ENCODE results near the gene LPCAT4.

DNA sequence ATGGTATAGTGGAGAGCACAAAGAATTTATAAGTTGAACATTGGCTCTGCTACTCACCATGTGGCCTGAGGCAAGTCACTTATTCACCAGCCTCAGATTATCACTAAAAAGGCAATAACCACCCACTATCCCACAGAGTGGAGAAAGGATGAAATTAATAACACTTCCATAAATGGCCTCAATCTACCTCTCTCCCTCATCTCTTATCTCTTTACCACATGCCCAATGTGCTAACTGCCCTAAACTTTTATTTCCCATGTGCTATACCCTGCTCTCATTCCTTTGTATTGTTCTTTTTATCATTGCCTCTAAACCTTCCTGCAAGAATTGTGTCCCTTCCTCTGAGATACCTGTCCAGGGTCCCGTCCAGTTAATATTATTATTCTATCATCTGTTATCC is 55.4 kb downstream of the LPCAT4 start:
- TF ChIP-seq, protein P1, sequence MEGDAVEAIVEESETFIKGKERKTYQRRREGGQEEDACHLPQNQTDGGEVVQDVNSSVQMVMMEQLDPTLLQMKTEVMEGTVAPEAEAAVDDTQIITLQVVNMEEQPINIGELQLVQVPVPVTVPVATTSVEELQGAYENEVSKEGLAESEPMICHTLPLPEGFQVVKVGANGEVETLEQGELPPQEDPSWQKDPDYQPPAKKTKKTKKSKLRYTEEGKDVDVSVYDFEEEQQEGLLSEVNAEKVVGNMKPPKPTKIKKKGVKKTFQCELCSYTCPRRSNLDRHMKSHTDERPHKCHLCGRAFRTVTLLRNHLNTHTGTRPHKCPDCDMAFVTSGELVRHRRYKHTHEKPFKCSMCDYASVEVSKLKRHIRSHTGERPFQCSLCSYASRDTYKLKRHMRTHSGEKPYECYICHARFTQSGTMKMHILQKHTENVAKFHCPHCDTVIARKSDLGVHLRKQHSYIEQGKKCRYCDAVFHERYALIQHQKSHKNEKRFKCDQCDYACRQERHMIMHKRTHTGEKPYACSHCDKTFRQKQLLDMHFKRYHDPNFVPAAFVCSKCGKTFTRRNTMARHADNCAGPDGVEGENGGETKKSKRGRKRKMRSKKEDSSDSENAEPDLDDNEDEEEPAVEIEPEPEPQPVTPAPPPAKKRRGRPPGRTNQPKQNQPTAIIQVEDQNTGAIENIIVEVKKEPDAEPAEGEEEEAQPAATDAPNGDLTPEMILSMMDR (IDR thresholded peaks at IDR 0.05), result no peak
- TF ChIP-seq POLR2A (IDR thresholded peaks at IDR 0.05), result no peak
